Fibroblast of lung (primary cell): Measurements from ENCODE around the gene SIX3. TPM values are rescaled to one million over a fixed set of nuclear protein-coding genes. Genes with fewer than 3 reads are reported as not detected.

Experiments
- DNase-seq, 2 donors: peaks; one replicate each; pipeline versions ENCODE4 v3.0.0 to v3.0.0-alpha.2; 2010; ENCODE audit warnings: low read depth in 2 of 2
- H2AFZ ChIP-seq: 2 replicates; pipeline ENCODE4 v1.5.1; 2012; ENCODE audit warnings: low read length, control low read depth, inconsistent platforms
- H3K27ac ChIP-seq: 2 replicates; pipeline ENCODE4 v1.5.1; 2011; ENCODE audit warnings: low read length, control low read depth; ENCODE audit not compliant: insufficient read depth
- H3K27me3 ChIP-seq: 2 replicates; pipeline ENCODE4 v1.5.1; 2011; ENCODE audit warnings: mild to moderate bottlenecking, low read length; ENCODE audit not compliant: control insufficient read depth, insufficient read depth
- H3K36me3 ChIP-seq: 2 replicates; pipeline ENCODE4 v1.5.1; 2011; ENCODE audit warnings: low read length; ENCODE audit not compliant: control insufficient read depth, insufficient read depth
- H3K4me1 ChIP-seq: 2 replicates; pipeline ENCODE4 v1.5.1; 2011; ENCODE audit warnings: low read length; ENCODE audit not compliant: control insufficient read depth, insufficient read depth; ENCODE audit errors: extremely low read depth
- H3K4me2 ChIP-seq: 2 replicates; pipeline ENCODE4 v1.5.1; 2011; ENCODE audit warnings: low read length, control low read depth; ENCODE audit not compliant: insufficient read depth; ENCODE audit errors: extremely low read depth
- H3K4me3 ChIP-seq, 4 experiments: fragments of 200-600 bp in 1 of 4; sonication (generic) in 1 of 4; replicated peaks in 1 of 4; 2 replicates each; pipeline ENCODE4 v1.5.1; 2011 to 2016; ENCODE audit warnings: low read length in 4 of 4, low read depth in 3 of 4, mild to moderate bottlenecking in 3 of 4, control low read depth in 2 of 4, inconsistent platforms in 1 of 4, mixed read lengths in 1 of 4; ENCODE audit not compliant: insufficient read depth in 1 of 4; ENCODE audit errors: control extremely low read depth in 1 of 4
- H3K79me2 ChIP-seq: 2 replicates; pipeline ENCODE4 v1.5.1; 2012; ENCODE audit warnings: mild to moderate bottlenecking, low read length, inconsistent platforms; ENCODE audit not compliant: control insufficient read depth, insufficient read depth
- H3K9ac ChIP-seq: 2 replicates; pipeline ENCODE4 v1.5.1; 2011; ENCODE audit warnings: mild to moderate bottlenecking, low read length, control low read depth; ENCODE audit not compliant: insufficient read depth
- H3K9me3 ChIP-seq: 2 replicates; pipeline ENCODE4 v1.5.1; 2012; ENCODE audit warnings: low read depth, low read length; ENCODE audit not compliant: control insufficient read depth, insufficient read depth
- H4K20me1 ChIP-seq: 2 replicates; pipeline ENCODE4 v1.5.1; 2011; ENCODE audit warnings: low read length; ENCODE audit not compliant: control insufficient read depth, insufficient read depth; ENCODE audit errors: extremely low read depth
- EZH2 ChIP-seq: IDR thresholded peaks from 2 replicates; pipeline ENCODE4 v1.5.1; 2012; ENCODE audit warnings: low read length, control low read depth, mild to moderate bottlenecking; ENCODE audit errors: missing control alignments
- polyA plus RNA-seq, 2 donors: library from polyadenylated mRNA; depleted of rRNA in 1 of 2; stranded (reverse) in 1 of 2; unstranded in 1 of 2; fragments of >200 nt; gene quantifications; 2 replicates each; pipeline ENCODE4 v1.2.1, GENCODE V29; 2011 to 2012; ENCODE audit warnings: missing spikeins in 1 of 2
- total RNA-seq: library from RNA; depleted of rRNA; stranded (reverse); fragments of >200 nt; gene quantifications from 2 replicates; pipeline ENCODE4 v1.2.1, GENCODE V29; 2014
- TF ChIP-seq, protein P1 (sequence below), 2 donors: IDR thresholded peaks in 1 of 2; conservative IDR thresholded peaks in 1 of 2; 1 replicate in 1 of 2; 2 replicates in 1 of 2; pipeline ENCODE4 v1.5.1; 2011 to 2012; ENCODE audit warnings: low read length in 2 of 2, control low read depth in 1 of 2, inconsistent platforms in 1 of 2, low read depth in 1 of 2, mild to moderate bottlenecking in 1 of 2

The SIX3 gene
- total and polyA plus RNA-seq, 2 donors (not counting 1 experiment from before 2014, with no cell fraction given) = not detected

DNA sequence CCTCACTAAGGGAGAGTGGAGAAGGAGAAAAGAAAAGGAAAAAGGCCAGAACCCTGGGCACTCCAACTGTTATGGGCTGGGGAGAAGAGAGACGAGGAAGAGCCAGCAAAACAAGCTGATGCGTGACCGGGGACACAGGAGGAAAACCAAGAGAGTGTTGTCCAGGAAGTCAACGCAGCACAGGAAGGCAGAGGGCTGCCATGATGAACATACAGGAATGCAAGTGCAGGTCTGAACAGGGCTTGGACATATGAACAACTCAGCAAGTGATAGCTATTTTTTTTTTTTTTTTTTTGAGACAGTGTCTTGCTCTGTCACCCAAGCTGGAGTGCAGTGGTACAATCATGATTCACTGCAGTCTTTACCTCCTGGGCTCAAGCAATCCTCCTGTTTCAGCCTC is 28.4 kb downstream of the SIX3 start:
- H3K27me3 ChIP-seq = no peaks in the 10 kb centered on the region
- H3K79me2 ChIP-seq = no peaks in the 10 kb centered on the region
- no peaks in the 10 kb centered on the region for H3K36me3 ChIP-seq
- peaks cover 11% of the 10 kb centered on the region for H3K4me1 ChIP-seq
- no peak for DNase-seq
- TF ChIP-seq EZH2 = no peak
- TF ChIP-seq, protein P1, sequence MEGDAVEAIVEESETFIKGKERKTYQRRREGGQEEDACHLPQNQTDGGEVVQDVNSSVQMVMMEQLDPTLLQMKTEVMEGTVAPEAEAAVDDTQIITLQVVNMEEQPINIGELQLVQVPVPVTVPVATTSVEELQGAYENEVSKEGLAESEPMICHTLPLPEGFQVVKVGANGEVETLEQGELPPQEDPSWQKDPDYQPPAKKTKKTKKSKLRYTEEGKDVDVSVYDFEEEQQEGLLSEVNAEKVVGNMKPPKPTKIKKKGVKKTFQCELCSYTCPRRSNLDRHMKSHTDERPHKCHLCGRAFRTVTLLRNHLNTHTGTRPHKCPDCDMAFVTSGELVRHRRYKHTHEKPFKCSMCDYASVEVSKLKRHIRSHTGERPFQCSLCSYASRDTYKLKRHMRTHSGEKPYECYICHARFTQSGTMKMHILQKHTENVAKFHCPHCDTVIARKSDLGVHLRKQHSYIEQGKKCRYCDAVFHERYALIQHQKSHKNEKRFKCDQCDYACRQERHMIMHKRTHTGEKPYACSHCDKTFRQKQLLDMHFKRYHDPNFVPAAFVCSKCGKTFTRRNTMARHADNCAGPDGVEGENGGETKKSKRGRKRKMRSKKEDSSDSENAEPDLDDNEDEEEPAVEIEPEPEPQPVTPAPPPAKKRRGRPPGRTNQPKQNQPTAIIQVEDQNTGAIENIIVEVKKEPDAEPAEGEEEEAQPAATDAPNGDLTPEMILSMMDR (conservative IDR thresholded peaks at IDR 0.05 in 1 of 2, IDR thresholded peaks at IDR 0.05 in 1 of 2; ENCODE audit: low read depth in 1 of 2, low read length in 2 of 2) = no peak
- H3K9ac ChIP-seq = no peak overlapping the region
- H3K9me3 ChIP-seq = no peaks in the 10 kb centered on the region
- no peaks in the 10 kb centered on the region for H4K20me1 ChIP-seq
- no peak overlapping the region for H3K27ac ChIP-seq
- no peak overlapping the region for H3K4me2 ChIP-seq
- no peak overlapping the region for H2AFZ ChIP-seq
- no peak overlapping the region for H3K4me3 ChIP-seq

DNA sequence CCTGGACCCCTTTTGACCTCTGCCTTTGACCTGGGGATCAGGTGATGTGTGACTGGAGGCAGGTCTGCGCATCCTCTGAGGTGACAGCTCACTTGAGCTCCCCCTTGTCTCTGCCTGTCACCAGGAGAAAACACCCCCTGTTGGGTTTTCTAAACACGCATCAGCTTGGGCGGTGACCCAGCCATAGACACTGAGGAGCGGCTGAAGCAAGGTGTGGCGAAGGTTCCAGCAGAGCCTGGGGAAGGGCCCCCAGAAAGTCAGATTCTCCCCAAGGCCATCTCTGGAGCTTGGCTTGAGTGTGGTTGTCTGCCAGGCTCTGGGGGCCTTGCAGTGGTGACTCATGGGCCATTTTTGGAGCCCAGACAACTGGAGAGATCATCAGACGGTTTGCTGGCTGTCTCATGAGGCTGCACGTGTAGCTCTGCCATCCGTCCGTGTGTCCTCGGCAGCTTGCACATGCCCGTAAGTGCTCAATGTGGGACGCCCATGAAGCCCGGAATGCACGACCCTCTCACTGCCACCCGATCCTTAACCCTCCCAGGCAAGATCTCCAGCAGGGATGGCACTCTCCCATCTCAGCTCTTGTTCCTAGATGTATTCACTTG is 29.4 kb downstream of the SIX3 start:
- Histone ChIP-seq H3K36me3 (no peaks in the 10 kb centered on the region), H3K27ac (no peak overlapping the region), H3K9ac (no peak overlapping the region), H2AFZ (no peak overlapping the region), H4K20me1 (no peaks in the 10 kb centered on the region), H3K4me3 (no peak overlapping the region), H3K79me2 (no peaks in the 10 kb centered on the region), H3K4me2 (no peak overlapping the region), H3K4me1 (peaks cover 9% of the 10 kb centered on the region), H3K27me3 (no peaks in the 10 kb centered on the region), H3K9me3 (no peaks in the 10 kb centered on the region)
- peak; percentile 40 to 59 for DNase-seq
- TF ChIP-seq EZH2 = no peak
- TF ChIP-seq, protein P1 (conservative IDR thresholded peaks at IDR 0.05 in 1 of 2, IDR thresholded peaks at IDR 0.05 in 1 of 2; ENCODE audit: low read depth in 1 of 2, low read length in 2 of 2) = no peak

DNA sequence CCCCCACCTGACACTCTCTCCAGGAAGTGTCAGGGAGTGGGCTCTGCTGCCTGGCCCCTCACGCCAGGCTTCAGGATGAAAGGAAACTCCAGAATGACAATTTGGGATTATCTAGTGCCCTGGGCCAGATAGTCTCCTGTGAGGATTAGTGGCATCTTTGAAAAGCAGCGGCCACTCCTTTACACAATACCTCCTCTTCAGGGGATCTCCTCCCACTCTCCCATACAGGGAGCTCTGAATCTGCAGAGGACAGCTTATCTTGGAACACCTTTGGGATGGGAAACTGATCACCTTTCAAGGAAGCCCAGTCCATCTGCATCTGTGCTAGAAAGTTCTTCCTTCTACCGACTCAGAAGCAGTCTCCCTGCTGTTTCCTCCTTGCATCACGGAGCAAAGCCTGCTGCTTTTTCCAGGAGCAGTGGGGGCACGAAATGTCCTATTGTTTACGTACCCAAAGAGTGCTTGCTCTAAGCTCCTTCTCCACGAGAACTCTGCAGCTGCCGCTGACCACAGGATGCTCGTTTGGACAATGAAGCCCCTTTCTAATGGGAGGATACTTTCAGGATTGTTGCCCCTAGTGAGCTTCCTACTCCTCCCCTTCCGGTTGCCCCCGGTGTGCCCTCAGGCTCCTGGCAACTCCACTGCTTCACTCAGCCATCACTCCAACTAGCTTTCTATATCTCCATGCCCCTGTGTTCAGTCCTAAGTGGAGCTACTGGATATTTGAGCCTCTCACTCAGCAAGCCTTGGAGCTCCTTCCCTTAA is 31.5 kb downstream of the SIX3 start:
- no peak overlapping the region for H3K9ac ChIP-seq
- H3K36me3 ChIP-seq = no peaks in the 10 kb centered on the region
- no peak for DNase-seq

More for the DNA sequence above, 31.5 kb downstream of the SIX3 start:
- Histone ChIP-seq H3K79me2 (no peaks in the 10 kb centered on the region), H3K4me2 (peak overlapping the region; percentile 33), H3K27ac (no peak overlapping the region), H3K4me3 (no peak overlapping the region), H2AFZ (peak overlapping the region; percentile 53), H4K20me1 (no peaks in the 10 kb centered on the region), H3K9me3 (no peaks in the 10 kb centered on the region), H3K27me3 (peaks cover 7% of the 10 kb centered on the region), H3K4me1 (peaks cover 9% of the 10 kb centered on the region)
- TF ChIP-seq, protein P1 (conservative IDR thresholded peaks at IDR 0.05 in 1 of 2, IDR thresholded peaks at IDR 0.05 in 1 of 2; ENCODE audit: low read depth in 1 of 2, low read length in 2 of 2) = no peak
- TF ChIP-seq EZH2 = no peak
